CD4-positive, CD25-positive, alpha-beta regulatory T cell (primary cell): ENCODE measurements around the gene PODN. TPM values are rescaled to one million over a fixed set of nuclear protein-coding genes. Genes with fewer than 3 reads are reported as not detected.

Experiments used
- ATAC-seq, 2 donors: fragments of 150-1000 bp; cut with Tn5 transposase; one replicate each; pipeline ENCODE4 v1.10.0; 2021; ENCODE audit warnings: low read depth in 2 of 2, moderate number of reproducible peaks in 2 of 2, moderate library complexity in 1 of 2
- DNase-seq, 3 donors: peaks; one replicate each; pipeline versions ENCODE4 v3.0.0 to v3.0.0-alpha.2; 2012 to 2022; ENCODE audit warnings: mixed read lengths in 1 of 3
- H3K27ac ChIP-seq: one replicate; pipeline ENCODE4 v1.7.0; 2013; ENCODE audit warnings: mild to moderate bottlenecking, low read length; ENCODE audit not compliant: insufficient read depth, poor library complexity, severe bottlenecking
- H3K27me3 ChIP-seq: one replicate; pipeline ENCODE4 v1.7.0; 2013; ENCODE audit warnings: low read length; ENCODE audit not compliant: control insufficient read depth, insufficient read depth
- H3K36me3 ChIP-seq: one replicate; pipeline ENCODE4 v1.7.0; 2013; ENCODE audit warnings: mild to moderate bottlenecking, low read length, moderate library complexity; ENCODE audit not compliant: control insufficient read depth, insufficient read depth
- H3K4me1 ChIP-seq: 2 replicates; pipeline ENCODE4 v1.7.0; 2013; ENCODE audit warnings: mild to moderate bottlenecking, low read length; ENCODE audit not compliant: insufficient read depth, control insufficient read depth, poor library complexity, severe bottlenecking
- H3K4me3 ChIP-seq: one replicate; pipeline ENCODE4 v1.7.0; 2013; ENCODE audit warnings: low read depth, mild to moderate bottlenecking, low read length, moderate library complexity
- H3K9me3 ChIP-seq, 2 experiments: 1 replicate in 1 of 2; 2 replicates in 1 of 2; pipeline ENCODE4 v1.7.0; 2013; ENCODE audit warnings: low read length in 2 of 2, mild to moderate bottlenecking in 1 of 2, moderate library complexity in 1 of 2; ENCODE audit not compliant: control insufficient read depth in 2 of 2
- H3K27ac Mint-ChIP-seq, 3 donors: one replicate each; pipeline ENCODE4 v1.8.0; 2020 to 2022; ENCODE audit warnings: mild to moderate bottlenecking in 3 of 3, mixed read lengths in 3 of 3, moderate library complexity in 2 of 3
- H3K27me3 Mint-ChIP-seq: one replicate; pipeline ENCODE4 v1.8.0; 2022; ENCODE audit warnings: mild to moderate bottlenecking, mixed read lengths
- H3K36me3 Mint-ChIP-seq: one replicate; pipeline ENCODE4 v1.8.0; 2020; ENCODE audit warnings: mixed read lengths
- H3K4me1 Mint-ChIP-seq, 4 donors: one replicate each; pipeline ENCODE4 v1.8.0; 2020 to 2022; ENCODE audit warnings: mixed read lengths in 4 of 4, mild to moderate bottlenecking in 1 of 4
- H3K4me3 Mint-ChIP-seq, 4 donors: one replicate each; pipeline ENCODE4 v1.8.0; 2020 to 2022; ENCODE audit warnings: mild to moderate bottlenecking in 4 of 4, mixed read lengths in 4 of 4, moderate library complexity in 3 of 4
- H3K9me3 Mint-ChIP-seq, 7 donors: one replicate each; pipeline ENCODE4 v1.8.0; 2020 to 2022; ENCODE audit warnings: mixed read lengths in 7 of 7, mild to moderate bottlenecking in 3 of 7, moderate library complexity in 2 of 7
- polyA plus RNA-seq, 4 donors: library from polyadenylated mRNA; unstranded; fragments of 300-500 nt; fragmentation: Illumina TruSeq; gene quantifications; one replicate each; pipeline ENCODE4 v1.2.3, GENCODE V29; 2021
- total RNA-seq: library from RNA; stranded (reverse); gene quantifications from one replicate; pipeline ENCODE4 v1.2.3, GENCODE V29; 2022

PODN gene
- total and polyA plus RNA-seq, 5 donors from 2014 or later: not detected

DNA sequence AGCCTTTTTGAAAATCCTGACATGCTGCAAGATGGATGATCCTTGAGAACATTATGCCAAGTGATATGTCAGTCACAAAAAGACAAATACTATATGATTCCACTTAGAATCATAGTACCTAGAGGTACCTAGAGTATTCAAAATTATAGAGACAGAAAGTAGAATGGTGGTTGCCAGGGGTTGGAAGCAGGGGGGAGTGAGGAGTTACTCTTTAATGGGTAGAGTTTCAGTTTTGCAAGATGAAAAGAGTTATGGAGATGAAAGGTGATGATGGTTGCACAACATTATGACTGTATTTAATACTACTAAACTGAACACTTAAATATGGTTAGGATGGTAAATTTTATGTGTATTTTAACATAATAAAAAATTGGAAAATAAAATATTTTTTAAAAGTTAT lies 37.9 kb upstream of the PODN start:
- DNase-seq (peak in 1 of 3 donors; percentile 9), ATAC-seq (no peak)
- H3K36me3 Mint-ChIP-seq: peaks cover 19% of the 10 kb centered on the region
- Histone ChIP-seq H3K27ac (no peak overlapping the region), H3K27me3 (no peaks in the 10 kb centered on the region), H3K9me3 (no peaks in the 10 kb centered on the region), H3K4me1 (no peaks in the 10 kb centered on the region), H3K4me3 (no peak overlapping the region), H3K36me3 (peaks cover 5% of the 10 kb centered on the region)
- no peaks in the 10 kb centered on the region for H3K9me3 Mint-ChIP-seq
- H3K4me1 Mint-ChIP-seq: peaks cover 13 to 20% (median 19%) of the 10 kb centered on the region in 4 donors
- H3K27me3 Mint-ChIP-seq: no peaks in the 10 kb centered on the region
- no peak overlapping the region for H3K4me3 Mint-ChIP-seq
- no peak overlapping the region for H3K27ac Mint-ChIP-seq

- DNase-seq: no peak
- H3K27ac Mint-ChIP-seq: no peak overlapping the region
- H3K9me3 Mint-ChIP-seq: no peaks in the 10 kb centered on the region
- Histone ChIP-seq H3K27ac (no peak overlapping the region), H3K36me3 (peaks cover 11% of the 10 kb centered on the region), H3K27me3 (no peaks in the 10 kb centered on the region), H3K4me3 (no peak overlapping the region), H3K9me3 (no peaks in the 10 kb centered on the region), H3K4me1 (no peaks in the 10 kb centered on the region)
- ATAC-seq: no peak
- H3K27me3 Mint-ChIP-seq: no peaks in the 10 kb centered on the region
- peaks cover 19% of the 10 kb centered on the region for H3K36me3 Mint-ChIP-seq
- H3K4me3 Mint-ChIP-seq: no peak overlapping the region
- H3K4me1 Mint-ChIP-seq: peaks cover 7 to 15% (median 13%) of the 10 kb centered on the region in 4 donors
Measured at GRCh38 chr1:53025034-53025768, 36.8 kb upstream of the PODN start.

GRCh38 chr1:53025769-53026112 lies 36.3 kb upstream of the PODN start:
- no peaks in the 10 kb centered on the region for H3K27me3 Mint-ChIP-seq

DNA sequence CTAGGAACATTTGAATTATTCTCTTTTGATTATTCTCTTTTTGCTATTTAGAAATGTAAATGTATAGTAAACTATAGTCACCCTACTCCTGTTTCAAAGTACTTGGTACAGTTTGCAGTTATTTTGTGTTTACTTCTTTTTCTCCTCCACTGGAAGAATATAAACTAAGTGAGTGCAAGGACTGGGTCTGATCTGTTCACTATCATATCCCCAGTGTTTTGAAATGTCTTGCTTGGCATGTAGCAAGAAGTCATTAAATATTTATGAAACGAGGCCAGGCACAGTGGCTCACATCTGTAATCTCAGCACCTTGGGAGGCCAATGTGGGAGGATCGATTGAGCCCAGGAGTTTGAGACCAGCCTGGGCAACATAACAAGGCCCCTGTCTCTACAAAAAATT lies 35.8 kb upstream of the PODN start:
- H3K9me3 ChIP-seq: no peaks in the 10 kb centered on the region
- no peak overlapping the region for H3K4me3 ChIP-seq
- peaks cover 11% of the 10 kb centered on the region for H3K36me3 ChIP-seq
- Mint-ChIP-seq H3K36me3 (peaks cover 21% of the 10 kb centered on the region), H3K9me3 (no peaks in the 10 kb centered on the region), H3K27ac (no peak overlapping the region), H3K4me1 (peaks cover 7 to 18% (median 14%) of the 10 kb centered on the region in 4 donors), H3K27me3 (no peaks in the 10 kb centered on the region), H3K4me3 (no peak overlapping the region)
- H3K27me3 ChIP-seq: no peaks in the 10 kb centered on the region
- ATAC-seq: no peak
- no peaks in the 10 kb centered on the region for H3K4me1 ChIP-seq
- H3K27ac ChIP-seq: no peak overlapping the region
- no peak for DNase-seq

More at GRCh38 chr1:53025769-53026112, 36.3 kb upstream of the PODN start:
- H3K9me3 ChIP-seq: no peaks in the 10 kb centered on the region
- no peaks in the 10 kb centered on the region for H3K4me1 ChIP-seq
- H3K27me3 ChIP-seq: no peaks in the 10 kb centered on the region
- H3K4me3 ChIP-seq: no peak overlapping the region
- H3K36me3 Mint-ChIP-seq: peaks cover 17% of the 10 kb centered on the region
- H3K27ac ChIP-seq: no peak overlapping the region
- no peak overlapping the region for H3K4me3 Mint-ChIP-seq
- peaks cover 11% of the 10 kb centered on the region for H3K36me3 ChIP-seq
- ATAC-seq: no peak
- no peaks in the 10 kb centered on the region for H3K9me3 Mint-ChIP-seq
- H3K4me1 Mint-ChIP-seq: peaks cover 7 to 15% (median 12%) of the 10 kb centered on the region in 4 donors
- DNase-seq: no peak
- no peak overlapping the region for H3K27ac Mint-ChIP-seq

DNA sequence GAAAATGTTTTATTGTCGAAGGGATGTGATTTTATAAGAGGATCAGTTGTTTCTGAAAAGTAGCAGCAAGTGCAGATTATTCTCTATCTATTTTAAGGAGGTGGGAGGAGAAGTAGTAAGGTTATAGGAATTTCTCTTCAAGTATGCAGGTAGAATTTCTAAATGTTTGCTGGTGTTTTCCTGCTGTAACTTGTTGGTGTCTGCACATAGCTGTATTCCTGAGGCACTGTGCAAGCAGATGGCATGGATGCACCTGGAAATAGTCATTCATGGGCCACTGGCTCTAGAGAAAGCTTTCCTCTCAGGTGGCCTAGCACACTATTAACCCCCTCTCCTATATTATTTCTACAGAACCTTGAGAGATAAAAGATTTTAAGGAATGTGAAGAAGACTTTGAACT lies 30.3 kb upstream of the PODN start:
- H3K9me3 ChIP-seq: no peaks in the 10 kb centered on the region
- H3K27me3 ChIP-seq: no peaks in the 10 kb centered on the region

GRCh38 chr1:53037159-53037558 lies 24.9 kb upstream of the PODN start:
- Mint-ChIP-seq H3K27ac (no peak overlapping the region), H3K4me3 (no peak overlapping the region), H3K36me3 (peaks cover 27% of the 10 kb centered on the region), H3K27me3 (no peaks in the 10 kb centered on the region), H3K9me3 (no peaks in the 10 kb centered on the region), H3K4me1 (peaks cover 2 to 14% (median 6%) of the 10 kb centered on the region in 4 donors)
- H3K9me3 ChIP-seq: no peaks in the 10 kb centered on the region
- H3K36me3 ChIP-seq: peaks cover 23% of the 10 kb centered on the region
- no peak for ATAC-seq
- H3K4me3 ChIP-seq: no peak overlapping the region
- no peaks in the 10 kb centered on the region for H3K4me1 ChIP-seq
- H3K27me3 ChIP-seq: no peaks in the 10 kb centered on the region
- no peak overlapping the region for H3K27ac ChIP-seq
- no peak for DNase-seq

More for the DNA sequence above, 30.3 kb upstream of the PODN start:
- H3K27ac ChIP-seq: no peak overlapping the region
- H3K4me1 ChIP-seq: no peaks in the 10 kb centered on the region
- Mint-ChIP-seq H3K9me3 (no peaks in the 10 kb centered on the region), H3K4me3 (no peak overlapping the region), H3K36me3 (peaks cover 29% of the 10 kb centered on the region), H3K27ac (peak overlapping the region in 1 of 3 donors; percentile 66), H3K4me1 (peaks cover 4 to 16% (median 11%) of the 10 kb centered on the region in 4 donors), H3K27me3 (no peaks in the 10 kb centered on the region)
- peaks cover 24% of the 10 kb centered on the region for H3K36me3 ChIP-seq
- H3K4me3 ChIP-seq: no peak overlapping the region
- ATAC-seq (no peak), DNase-seq (no peak)

DNA sequence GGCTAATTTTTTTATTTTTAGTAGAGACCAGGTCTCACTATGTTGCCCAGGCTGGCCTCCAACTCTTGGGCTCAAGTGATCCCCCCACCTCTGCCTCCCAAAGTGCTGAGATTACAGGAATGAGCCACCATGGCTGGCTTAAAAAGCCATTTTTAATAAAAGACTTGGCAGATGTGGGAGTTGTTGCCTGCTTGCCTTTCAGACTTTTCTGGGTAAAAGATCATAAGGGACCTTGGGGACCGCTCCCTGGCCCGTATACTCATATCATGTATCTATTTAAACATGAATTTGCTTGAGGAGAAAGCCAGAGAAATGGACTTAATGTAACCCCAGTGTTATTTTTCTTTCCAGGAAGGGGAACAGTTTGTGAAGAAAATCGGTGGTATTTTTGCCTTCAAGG lies 23.4 kb upstream of the PODN start:
- no peak for DNase-seq
- no peak for ATAC-seq
- no peaks in the 10 kb centered on the region for H3K9me3 Mint-ChIP-seq
- no peak overlapping the region for H3K4me3 Mint-ChIP-seq
- Histone ChIP-seq H3K27ac (no peak overlapping the region), H3K9me3 (no peaks in the 10 kb centered on the region), H3K4me3 (no peak overlapping the region), H3K4me1 (no peaks in the 10 kb centered on the region), H3K36me3 (peaks cover 22% of the 10 kb centered on the region), H3K27me3 (no peaks in the 10 kb centered on the region)
- no peak overlapping the region for H3K27ac Mint-ChIP-seq
- H3K4me1 Mint-ChIP-seq: peaks cover 0 to 14% (median 4%) of the 10 kb centered on the region in 4 donors
- no peaks in the 10 kb centered on the region for H3K27me3 Mint-ChIP-seq
- peaks cover 28% of the 10 kb centered on the region for H3K36me3 Mint-ChIP-seq

DNA sequence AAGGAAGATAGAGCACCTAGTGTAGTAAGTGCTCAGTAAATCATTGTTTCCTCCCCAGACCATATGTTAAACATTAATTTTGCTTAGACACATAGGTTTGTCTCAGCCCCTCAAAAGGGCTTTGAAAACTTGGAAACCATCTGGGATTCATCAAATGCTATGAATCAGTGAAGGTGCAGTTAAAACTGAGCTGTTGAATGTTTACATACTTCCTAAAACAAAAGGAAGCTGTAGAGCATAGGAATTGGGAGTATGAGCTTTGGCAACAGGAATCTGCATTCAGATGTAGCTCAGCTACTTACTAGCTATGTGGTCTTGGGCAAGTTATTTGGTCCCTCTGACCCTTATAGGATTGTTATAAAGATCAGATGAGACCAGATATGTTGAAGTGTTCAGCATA lies 18.7 kb upstream of the PODN start:
- H3K4me1 ChIP-seq: no peaks in the 10 kb centered on the region
- DNase-seq: no peak
- Mint-ChIP-seq H3K4me1 (peaks cover 0 to 10% (median 7%) of the 10 kb centered on the region in 4 donors), H3K9me3 (no peaks in the 10 kb centered on the region), H3K36me3 (peaks cover 38% of the 10 kb centered on the region), H3K4me3 (no peak overlapping the region), H3K27me3 (no peaks in the 10 kb centered on the region), H3K27ac (peak overlapping the region in 1 of 3 donors; percentile 4)
- ATAC-seq: no peak
- H3K27ac ChIP-seq: no peak overlapping the region
- H3K27me3 ChIP-seq: no peaks in the 10 kb centered on the region
- no peaks in the 10 kb centered on the region for H3K9me3 ChIP-seq
- no peak overlapping the region for H3K4me3 ChIP-seq
- peaks cover 34% of the 10 kb centered on the region for H3K36me3 ChIP-seq
